Left renal pelvis (tissue), 4 donors: Measurements from ENCODE around the gene HDLBP. TPM values are rescaled to one million over a fixed set of nuclear protein-coding genes. Genes with fewer than 3 reads are reported as not detected.
"Not testable (repeated sequence)": the region's sequence is repeated elsewhere in the genome, so short reads cannot be mapped to it uniquely, and the experiment has no call there.

ENCODE experiments used
- DNase-seq, 4 donors: peaks; one replicate each; pipeline ENCODE4 v3.0.0-alpha.2; 2013; ENCODE audit warnings: low read depth in 4 of 4, low spot score in 3 of 4
- polyA plus RNA-seq, 4 donors: library from polyadenylated mRNA; unstranded; fragments of 120-200 nt; gene quantifications; one replicate each; pipeline ENCODE4 v1.2.1, GENCODE V29; 2013; ENCODE audit not compliant: insufficient read length in 4 of 4

Gene HDLBP
- polyA plus RNA-seq, 4 donors = 312 to 379 (median 335) TPM

GRCh38 chr2:241334813-241335212 is 19.3 kb upstream of the HDLBP start:
- DNase-seq = no peak

- DNase-seq = no peak
Measured at GRCh38 chr2:241330616-241330981, 15.1 kb upstream of the HDLBP start.

GRCh38 chr2:241329669-241330615 is 14.5 kb upstream of the HDLBP start:
- no peak for DNase-seq

- DNase-seq = no peak
Measured at GRCh38 chr2:241325257-241325656, 9.8 kb upstream of the HDLBP start.

GRCh38 chr2:241324775-241325174 is 9.3 kb upstream of the HDLBP start:
- DNase-seq = no peak

GRCh38 chr2:241323778-241324177 is 8.3 kb upstream of the HDLBP start:
- DNase-seq = no peak

- DNase-seq = no peak
Measured at GRCh38 chr2:241321886-241322285, 6.4 kb upstream of the HDLBP start.

GRCh38 chr2:241321033-241321432 is 5.6 kb upstream of the HDLBP start:
- DNase-seq = no peak

- DNase-seq = no peak
Measured at GRCh38 chr2:241320394-241320793, 4.9 kb upstream of the HDLBP start.

GRCh38 chr2:241318830-241319229 is 3.4 kb upstream of the HDLBP start:
- DNase-seq = not testable (repeated sequence)

- no peak for DNase-seq
Measured at GRCh38 chr2:241317391-241317790, 1.9 kb upstream of the HDLBP start.

- DNase-seq = no peak
Measured at GRCh38 chr2:241316825-241317224, 1.4 kb upstream of the HDLBP start.

- DNase-seq = peak in 3 of 4 donors; percentile 62 to 70 (median 68)
Measured at GRCh38 chr2:241315879-241316631, 583 bp upstream of the HDLBP start, which contains the start of gene SEPTIN2. Gene SEPTIN2 (plus strand): TSS chr2:241315925. CDS start chr2:241324233, 8,308 bp downstream.

GRCh38 chr2:241314226-241315092 is 1.0 kb downstream of the HDLBP start:
- peak in 1 of 4 donors; percentile 34 for DNase-seq

- DNase-seq = no peak
Measured at GRCh38 chr2:241313543-241314095, 1.9 kb downstream of the HDLBP start.

GRCh38 chr2:241312082-241312481 is 3.4 kb downstream of the HDLBP start:
- no peak for DNase-seq

GRCh38 chr2:241310917-241311566 is 4.4 kb downstream of the HDLBP start:
- no peak for DNase-seq

GRCh38 chr2:241309684-241310117 is 5.8 kb downstream of the HDLBP start:
- DNase-seq = no peak

GRCh38 chr2:241308832-241309500 is 6.5 kb downstream of the HDLBP start:
- no peak for DNase-seq
